G401.6 (cell line): ENCODE data around the gene XRCC2.
"Not testable (repeated sequence)": the region's sequence is repeated elsewhere in the genome, so short reads cannot be mapped to it uniquely, and the experiment has no call there.

Source experiments
- FAIRE-seq: peaks from 2 replicates; lab custom pipeline; 2012; peaks lifted over from hg19 to GRCh38; lab: Jason Lieb, UNC

Gene XRCC2

GRCh38 chr7:152675759-152676636, at the start of gene XRCC2:
Gene XRCC2, minus strand, starts transcription at chr7:152676141. Its CDS starts 62 bp downstream, at chr7:152676079.
- FAIRE-seq: peak; percentile 54

- no peak for FAIRE-seq
Observed at GRCh38 chr7:152723364-152723763, 47.4 kb upstream of the XRCC2 start.

- not testable (repeated sequence) for FAIRE-seq
Observed at GRCh38 chr7:152712412-152713042, 36.6 kb upstream of the XRCC2 start.

- FAIRE-seq: no peak
Observed at GRCh38 chr7:152711444-152711944, 35.6 kb upstream of the XRCC2 start.

- no peak for FAIRE-seq
Observed at GRCh38 chr7:152710153-152710442, 34.2 kb upstream of the XRCC2 start.

- no peak for FAIRE-seq
Observed at GRCh38 chr7:152709287-152710152, 33.6 kb upstream of the XRCC2 start.

- no peak for FAIRE-seq
Observed at GRCh38 chr7:152704796-152705384, 28.9 kb upstream of the XRCC2 start.

GRCh38 chr7:152699079-152699478, 23.1 kb upstream of the XRCC2 start:
- FAIRE-seq: no peak

- not testable (repeated sequence) for FAIRE-seq
Observed at GRCh38 chr7:152697268-152697974, 21.5 kb upstream of the XRCC2 start.

GRCh38 chr7:152692196-152692595, 16.3 kb upstream of the XRCC2 start:
- not testable (repeated sequence) for FAIRE-seq

GRCh38 chr7:152683297-152683696, 7.4 kb upstream of the XRCC2 start:
- FAIRE-seq: no peak

- no peak for FAIRE-seq
Observed at GRCh38 chr7:152677808-152678670, 2.1 kb upstream of the XRCC2 start.

- no peak for FAIRE-seq
Observed at GRCh38 chr7:152674860-152675758, 832 bp downstream of the XRCC2 start.

- FAIRE-seq: no peak
Observed at GRCh38 chr7:152673897-152674296, 2.0 kb downstream of the XRCC2 start.

- FAIRE-seq: no peak
Observed at GRCh38 chr7:152672626-152673025, 3.3 kb downstream of the XRCC2 start.

- FAIRE-seq: no peak
Observed at GRCh38 chr7:152669758-152670157, 6.2 kb downstream of the XRCC2 start.

GRCh38 chr7:152668975-152669374, 7.0 kb downstream of the XRCC2 start:
- FAIRE-seq: no peak

GRCh38 chr7:152667958-152668357, 8.0 kb downstream of the XRCC2 start:
- no peak for FAIRE-seq

- FAIRE-seq: no peak
Observed at GRCh38 chr7:152666078-152666477, 9.9 kb downstream of the XRCC2 start.

- FAIRE-seq: no peak
Observed at GRCh38 chr7:152664636-152665035, 11.3 kb downstream of the XRCC2 start.
